Measurements from ENCODE around the gene DHX35. TPM values are rescaled to one million over a fixed set of nuclear protein-coding genes. Genes with fewer than 3 reads are reported as not detected.

DHX35 gene
- total and polyA plus RNA-seq, 2 of the 13 experiments (the other 11 are each of a cell fraction or from before 2014, with no cell fraction given): 25.8 to 28.7 TPM

GRCh38 chr20:39070484-39071231 is 108.5 kb downstream of the DHX35 start (continued):
- TF ChIP-seq SOX13 (IDR thresholded peaks at IDR 0.05): no peak
- TF ChIP-seq SOX13 (CRISPR knock-in tag; conservative IDR thresholded peaks at IDR 0.05 in 1 of 2, IDR thresholded peaks at IDR 0.05 in 1 of 2): peak in 1 of 2 experiments; percentile 41; a peak in 1 of 4 replicates
- TF ChIP-seq ZSCAN30 (CRISPR knock-in tag; IDR thresholded peaks at IDR 0.05): no peak
- no peak for TF ChIP-seq ZNF850 (CRISPR knock-in tag; conservative IDR thresholded peaks at IDR 0.05)
- no peak for TF ChIP-seq ZNF619 (CRISPR knock-in tag; IDR thresholded peaks at IDR 0.05)
- TF ChIP-seq ZNF34 (CRISPR knock-in tag; IDR thresholded peaks at IDR 0.05; ENCODE audit: borderline replicate concordance): no peak
- peak; percentile 97 for TF ChIP-seq SIX4 (CRISPR knock-in tag; IDR thresholded peaks at IDR 0.05)
- TF ChIP-seq SMARCC2 (IDR thresholded peaks at IDR 0.05): no peak
- no peak for TF ChIP-seq SALL2 (CRISPR knock-in tag; IDR thresholded peaks at IDR 0.05)
- TF ChIP-seq HOXA3 (CRISPR knock-in tag; IDR thresholded peaks at IDR 0.05): no peak
- peak; percentile 96 for TF ChIP-seq ETV5 (CRISPR knock-in tag; IDR thresholded peaks at IDR 0.05; ENCODE audit: borderline replicate concordance)
- no peak for TF ChIP-seq ZNF207 (IDR thresholded peaks at IDR 0.05; ENCODE audit: borderline replicate concordance)
- TF ChIP-seq NR2F6 (IDR thresholded peaks at IDR 0.05): 0 out of 2 replicates have a peak, but pooled peaks have one; percentile 22
- TF ChIP-seq NR2F6 (CRISPR knock-in tag; IDR thresholded peaks at IDR 0.05): no peak
- TF ChIP-seq ZNF205 (CRISPR knock-in tag; IDR thresholded peaks at IDR 0.05): no peak
- TF ChIP-seq ZKSCAN1 (IDR thresholded peaks at IDR 0.05; ENCODE audit: low read length): no peak
- no peak for TF ChIP-seq ZNF883 (CRISPR knock-in tag; IDR thresholded peaks at IDR 0.05; ENCODE audit: not compliant biosample characterization)
- no peak for TF ChIP-seq HMGA1 (CRISPR knock-in tag; conservative IDR thresholded peaks at IDR 0.05)
- TF ChIP-seq RBM22 (optimal IDR thresholded peaks at IDR 0.05; ENCODE audit: low read length): no peak
- no peak for TF ChIP-seq ARNTL (CRISPR knock-in tag; IDR thresholded peaks at IDR 0.05)
- no peak for TF ChIP-seq ZBTB42 (CRISPR knock-in tag; IDR thresholded peaks at IDR 0.05)
- TF ChIP-seq MNT (IDR thresholded peaks at IDR 0.05): peak; percentile 15; the same call in 1 of the 2 replicates
- TF ChIP-seq, protein P1, sequence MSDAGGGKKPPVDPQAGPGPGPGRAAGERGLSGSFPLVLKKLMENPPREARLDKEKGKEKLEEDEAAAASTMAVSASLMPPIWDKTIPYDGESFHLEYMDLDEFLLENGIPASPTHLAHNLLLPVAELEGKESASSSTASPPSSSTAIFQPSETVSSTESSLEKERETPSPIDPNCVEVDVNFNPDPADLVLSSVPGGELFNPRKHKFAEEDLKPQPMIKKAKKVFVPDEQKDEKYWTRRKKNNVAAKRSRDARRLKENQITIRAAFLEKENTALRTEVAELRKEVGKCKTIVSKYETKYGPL (CRISPR knock-in tag; IDR thresholded peaks at IDR 0.05): no peak
- TF ChIP-seq ZNF614 (CRISPR knock-in tag; IDR thresholded peaks at IDR 0.05; ENCODE audit: borderline replicate concordance): peak; percentile 56; the same call in 1 of the 2 replicates
- TF ChIP-seq, protein P2, sequence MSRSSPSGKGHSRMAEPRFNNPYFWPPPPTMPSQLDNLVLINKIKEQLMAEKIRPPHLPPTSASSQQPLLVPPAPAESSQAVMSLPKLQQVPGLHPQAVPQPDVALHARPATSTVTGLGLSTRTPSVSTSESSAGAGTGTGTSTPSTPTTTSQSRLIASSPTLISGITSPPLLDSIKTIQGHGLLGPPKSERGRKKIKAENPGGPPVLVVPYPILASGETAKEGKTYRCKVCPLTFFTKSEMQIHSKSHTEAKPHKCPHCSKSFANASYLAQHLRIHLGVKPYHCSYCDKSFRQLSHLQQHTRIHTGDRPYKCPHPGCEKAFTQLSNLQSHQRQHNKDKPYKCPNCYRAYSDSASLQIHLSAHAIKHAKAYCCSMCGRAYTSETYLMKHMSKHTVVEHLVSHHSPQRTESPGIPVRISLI (CRISPR knock-in tag; IDR thresholded peaks at IDR 0.05; ENCODE audit: borderline replicate concordance): peak; percentile 66; the same call in 1 of the 2 replicates
- no peak for TF ChIP-seq ZNF766 (CRISPR knock-in tag; IDR thresholded peaks at IDR 0.05; ENCODE audit: borderline replicate concordance)
- peak; percentile 73 for TF ChIP-seq MED1 (CRISPR knock-in tag; IDR thresholded peaks at IDR 0.05)
- no peak for TF ChIP-seq JDP2 (CRISPR knock-in tag; IDR thresholded peaks at IDR 0.05; ENCODE audit: borderline replicate concordance)
- TF ChIP-seq ASH2L (IDR thresholded peaks at IDR 0.05; ENCODE audit: insufficient read length, low read depth, low read length): peak; percentile 43
- TF ChIP-seq JUND (CRISPR knock-in tag; IDR thresholded peaks at IDR 0.05): no peak
- no peak for TF ChIP-seq ZNF670 (CRISPR knock-in tag; IDR thresholded peaks at IDR 0.05; ENCODE audit: borderline replicate concordance)

Data from HepG2 (cell line).